H54 (cell line): Measurements from ENCODE around the gene TXNDC8.
A peak's percentile ranks its signal among the peaks of the same experiment; 100 is the strongest.

Source experiments
- DNase-seq: peaks from one replicate; pipeline ENCODE4 v3.0.0; 2011; ENCODE audit warnings: low spot score, mixed read lengths; ENCODE audit not compliant: insufficient read length
- FAIRE-seq: peaks from 3 replicates; lab custom pipeline; 2011; peaks lifted over from hg19 to GRCh38; lab: Jason Lieb, UNC
- POLR2A ChIP-seq: IDR thresholded peaks from 2 replicates; pipeline ENCODE4 v1.6.1; 2011; ENCODE audit warnings: low read depth, mild to moderate bottlenecking, low read length

Gene TXNDC8

GRCh38 chr9:110282739-110283081, 55.0 kb downstream of the TXNDC8 start:
- DNase-seq (no peak), FAIRE-seq (no peak)
- no peak for TF ChIP-seq POLR2A

- DNase-seq (no peak), FAIRE-seq (no peak)
- TF ChIP-seq POLR2A: no peak
Observed at GRCh38 chr9:110282018-110282738, 55.5 kb downstream of the TXNDC8 start.

GRCh38 chr9:110278080-110278707, 59.5 kb downstream of the TXNDC8 start:
- FAIRE-seq: no peak
- no peak for TF ChIP-seq POLR2A
- DNase-seq: no peak

GRCh38 chr9:110276781-110277180, 60.9 kb downstream of the TXNDC8 start:
- no peak for FAIRE-seq
- no peak for TF ChIP-seq POLR2A
- DNase-seq: no peak

- DNase-seq (no peak), FAIRE-seq (no peak)
- no peak for TF ChIP-seq POLR2A
Observed at GRCh38 chr9:110270211-110270995, 67.3 kb downstream of the TXNDC8 start.

GRCh38 chr9:110266795-110267194, 70.9 kb downstream of the TXNDC8 start:
- no peak for TF ChIP-seq POLR2A
- no peak for FAIRE-seq
- DNase-seq: no peak

- DNase-seq: no peak
- no peak for TF ChIP-seq POLR2A
Observed at GRCh38 chr9:110261632-110262031, 76.0 kb downstream of the TXNDC8 start.

GRCh38 chr9:110260911-110261310, 76.8 kb downstream of the TXNDC8 start:
- TF ChIP-seq POLR2A: no peak
- DNase-seq (no peak), FAIRE-seq (no peak)

More at GRCh38 chr9:110261632-110262031, 76.0 kb downstream of the TXNDC8 start:
- FAIRE-seq: no peak

GRCh38 chr9:110259566-110259965, 78.1 kb downstream of the TXNDC8 start:
- no peak for FAIRE-seq
- no peak for DNase-seq
- TF ChIP-seq POLR2A: no peak

GRCh38 chr9:110258690-110259091, 79.0 kb downstream of the TXNDC8 start:
- TF ChIP-seq POLR2A: no peak
- DNase-seq: no peak

GRCh38 chr9:110257956-110258355, 79.7 kb downstream of the TXNDC8 start:
- no peak for TF ChIP-seq POLR2A
- FAIRE-seq (peak; percentile 48), DNase-seq (no peak)

More at GRCh38 chr9:110258690-110259091, 79.0 kb downstream of the TXNDC8 start:
- FAIRE-seq: no peak

- DNase-seq: no peak
- TF ChIP-seq POLR2A: peak; percentile 21; the same call in 1 of the 2 replicates
- FAIRE-seq: no peak
Observed at GRCh38 chr9:110257097-110257841, 80.4 kb downstream of the TXNDC8 start.

GRCh38 chr9:110256380-110257096, 81.1 kb downstream of the TXNDC8 start, which contains the start of gene TXN:
TSS of gene TXN (minus strand) at chr9:110256507. CDS start at chr9:110256435, 72 bp downstream.
- FAIRE-seq: peak; percentile 80
- DNase-seq: peak; percentile 93
- TF ChIP-seq POLR2A: peak; percentile 91
